OCI-LY1 (cell line): Measurements from ENCODE around the gene PLCXD3.

Source experiments
- CTCF ChIP-seq: fragments of 200-600 bp; sonication (generic), shearing (Covaris generic); IDR thresholded peaks from 2 replicates; pipeline ENCODE4 v1.5.1; 2017; ENCODE audit warnings: mild to moderate bottlenecking, antibody characterized with exemption, low read length, moderate library complexity, mixed read lengths
- EZH2 ChIP-seq: fragments of 200-600 bp; sonication (generic), shearing (Covaris generic); IDR thresholded peaks from 2 replicates; pipeline ENCODE4 v1.8.0; 2017; ENCODE audit warnings: borderline replicate concordance, mixed run types, mild to moderate bottlenecking, antibody characterized with exemption, low read length, moderate library complexity, mixed read lengths

GRCh38 chr5:41291323-41291722 lies 219.1 kb downstream of the PLCXD3 start:
- no peak for TF ChIP-seq CTCF
- no peak for TF ChIP-seq EZH2
